ENCODE results near the gene SMIM41.
A peak's percentile ranks its signal among the peaks of the same experiment; 100 is the strongest.

The SMIM41 gene

DNA sequence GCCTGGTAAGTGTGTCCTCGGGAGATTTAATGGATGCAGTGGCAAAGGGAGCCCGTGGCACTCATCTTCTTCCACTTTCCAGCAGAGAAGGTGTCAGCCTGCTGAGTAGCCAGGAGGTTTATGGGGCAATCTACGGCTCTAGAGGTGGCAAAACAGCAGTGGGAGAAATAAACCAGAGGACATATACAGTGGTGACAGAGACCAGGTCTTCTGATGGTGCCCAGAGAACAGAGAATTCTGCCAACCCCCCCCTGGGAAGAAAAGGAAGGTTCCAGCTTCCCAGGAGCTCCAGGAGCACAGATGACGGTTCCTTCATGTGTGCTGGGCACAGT, 43.0 kb downstream of the SMIM41 start:
- DNase-seq (ENCODE audit: low read depth in 2 of 2), result no peak

- DNase-seq (ENCODE audit: low read depth in 2 of 2), result no peak
Observed at GRCh38 chr12:52122904-52123303, 43.4 kb downstream of the SMIM41 start.

- no peak for DNase-seq (ENCODE audit: low read depth in 2 of 2)
Observed at GRCh38 chr12:52123487-52124186, 44.1 kb downstream of the SMIM41 start.

DNA sequence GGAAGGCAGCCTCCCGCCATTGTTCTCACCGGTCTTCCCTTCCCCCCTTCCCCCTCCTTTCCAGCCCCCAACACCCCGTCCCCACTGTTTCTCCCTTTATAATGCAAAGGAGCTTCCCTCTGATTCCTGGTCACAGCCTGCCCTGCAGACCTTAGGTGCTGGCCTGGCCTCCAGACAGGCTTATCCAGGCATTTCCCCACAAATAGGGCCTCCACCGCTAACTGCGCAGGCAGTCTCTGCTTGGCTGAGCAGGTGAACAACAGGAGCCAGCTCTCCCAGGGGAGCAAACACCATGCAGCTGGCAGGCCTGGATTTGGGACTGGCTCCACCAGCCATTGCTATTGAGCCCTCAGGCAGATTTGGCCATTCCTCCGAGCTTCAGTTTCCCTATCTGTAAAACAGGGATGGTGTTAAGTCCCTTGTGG, 46.0 kb downstream of the SMIM41 start:
- no peak for DNase-seq (ENCODE audit: low read depth in 2 of 2)

GRCh38 chr12:52126050-52126604, 46.6 kb downstream of the SMIM41 start:
- DNase-seq (ENCODE audit: low read depth in 2 of 2), result no peak

DNA sequence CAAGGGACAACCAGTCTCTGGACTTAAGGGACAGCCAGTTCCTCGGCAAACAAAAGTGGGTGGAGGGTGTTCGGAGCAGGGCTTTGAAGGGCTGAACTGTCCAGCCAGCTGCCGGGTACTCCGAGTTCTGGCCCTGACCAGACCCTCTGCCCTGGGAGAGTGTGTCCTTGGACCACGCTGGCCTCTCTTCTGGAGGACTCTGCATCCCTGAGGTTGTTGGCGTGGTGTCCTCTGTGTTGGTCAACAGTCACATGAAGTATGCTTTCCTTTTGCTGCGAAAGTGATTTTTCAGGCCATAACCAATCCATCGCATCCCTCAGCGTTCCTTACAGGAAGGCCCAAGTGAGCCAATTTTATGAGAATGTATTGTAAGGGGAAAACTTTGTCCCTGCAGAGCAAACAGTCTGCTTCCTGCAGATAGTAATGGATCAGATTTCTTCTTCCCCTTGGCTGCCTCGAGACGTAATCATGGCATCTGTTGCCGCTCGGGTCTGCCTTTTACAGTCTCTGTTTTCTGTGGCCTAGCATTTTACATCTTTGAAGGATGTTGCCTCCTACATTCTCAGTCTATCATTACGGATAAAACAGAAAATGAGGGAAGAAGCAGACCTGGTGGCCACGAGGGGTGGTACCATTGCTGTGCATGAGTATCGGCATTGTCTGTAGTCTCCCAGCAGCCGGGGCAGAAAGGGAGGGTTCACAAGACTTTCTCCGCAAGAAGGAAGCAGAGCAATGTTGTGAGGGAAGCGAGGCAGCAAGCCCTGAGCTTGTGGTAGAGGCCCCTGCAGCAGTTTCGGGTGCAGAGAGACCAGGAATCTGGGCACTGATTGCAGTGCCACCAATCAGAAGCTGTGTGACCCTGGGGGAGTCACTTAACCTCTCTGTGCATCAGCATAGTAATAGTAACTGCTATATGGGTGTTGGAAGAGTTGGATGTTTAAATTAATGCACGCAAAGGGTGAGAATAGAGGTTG, 47.4 kb downstream of the SMIM41 start:
- DNase-seq (ENCODE audit: low read depth in 2 of 2), result no peak

- DNase-seq (ENCODE audit: low read depth in 2 of 2), result no peak
Observed at GRCh38 chr12:52127683-52128450, 48.4 kb downstream of the SMIM41 start.

- no peak for DNase-seq (ENCODE audit: low read depth in 2 of 2)
Observed at GRCh38 chr12:52130711-52131110, 51.2 kb downstream of the SMIM41 start.

DNA sequence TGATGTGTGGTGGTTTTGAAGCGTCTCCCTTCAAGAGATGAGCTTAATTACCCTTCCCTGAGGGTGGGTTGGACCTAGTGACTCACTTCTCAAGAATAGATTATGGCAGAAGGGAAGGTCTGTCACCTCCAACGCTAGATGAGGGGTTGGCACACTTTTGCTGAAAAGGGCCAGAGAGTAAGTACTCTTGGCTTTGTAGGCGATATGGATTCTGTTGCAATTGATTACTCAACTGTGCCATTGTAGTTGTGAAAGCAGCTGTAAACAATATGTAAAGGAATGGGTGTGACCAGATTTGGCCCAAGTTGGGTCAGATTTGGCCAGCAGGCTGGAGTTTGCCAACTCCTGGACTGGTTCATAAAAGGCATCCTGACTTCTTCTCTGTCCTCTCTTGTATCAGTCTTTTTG, 53.3 kb downstream of the SMIM41 start:
- no peak for DNase-seq (ENCODE audit: low read depth in 2 of 2)

DNA sequence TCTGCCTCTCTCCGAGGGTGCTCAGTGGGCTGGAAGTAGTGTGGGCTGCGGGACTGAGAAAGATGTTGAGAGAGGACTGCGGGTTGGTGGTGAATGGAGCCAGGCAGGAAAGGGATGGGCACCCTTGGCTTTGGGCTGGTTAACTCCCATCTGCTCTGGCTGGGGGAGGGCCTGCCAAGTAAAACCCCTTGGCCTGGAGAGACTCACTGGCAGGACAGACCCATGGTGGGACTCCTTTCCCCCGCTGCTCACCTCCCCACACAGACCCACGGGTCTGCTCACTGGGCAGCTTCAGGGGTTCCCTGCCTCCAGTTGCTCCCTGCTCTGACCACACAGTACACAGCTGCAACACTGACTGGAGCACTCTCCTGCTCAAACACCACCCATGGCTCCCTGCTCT, 58.2 kb downstream of the SMIM41 start:
- no peak for DNase-seq (ENCODE audit: low read depth in 2 of 2)

DNA sequence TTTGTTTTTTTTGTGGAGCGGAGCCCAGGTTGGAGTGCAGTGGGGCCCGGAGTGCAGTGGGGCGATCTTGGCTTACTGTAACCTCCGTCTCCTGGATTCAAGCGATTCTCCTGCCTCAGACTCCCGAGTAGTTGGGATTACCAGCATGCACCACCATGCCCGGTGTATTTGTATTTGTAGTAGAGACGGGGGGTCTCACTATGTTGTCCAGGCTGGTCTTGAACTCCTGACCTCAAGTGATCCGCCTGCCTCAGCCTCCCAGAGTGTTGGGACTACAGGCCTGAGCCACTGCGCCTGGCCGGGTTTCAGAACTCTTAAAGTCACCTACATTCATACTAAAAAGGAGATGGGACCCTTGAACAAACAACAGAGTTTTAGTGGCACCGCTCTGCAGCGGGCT, 59.6 kb downstream of the SMIM41 start:
- DNase-seq (ENCODE audit: low read depth in 2 of 2), result no peak

GRCh38 chr12:52139579-52140062, 60.1 kb downstream of the SMIM41 start:
- DNase-seq (ENCODE audit: low read depth in 2 of 2), result peak in 1 of 2 donors; percentile 24

GRCh38 chr12:52141306-52141705, 61.8 kb downstream of the SMIM41 start:
- no peak for DNase-seq (ENCODE audit: low read depth in 2 of 2)

GRCh38 chr12:52141875-52142274, 62.4 kb downstream of the SMIM41 start:
- DNase-seq (ENCODE audit: low read depth in 2 of 2), result no peak

DNA sequence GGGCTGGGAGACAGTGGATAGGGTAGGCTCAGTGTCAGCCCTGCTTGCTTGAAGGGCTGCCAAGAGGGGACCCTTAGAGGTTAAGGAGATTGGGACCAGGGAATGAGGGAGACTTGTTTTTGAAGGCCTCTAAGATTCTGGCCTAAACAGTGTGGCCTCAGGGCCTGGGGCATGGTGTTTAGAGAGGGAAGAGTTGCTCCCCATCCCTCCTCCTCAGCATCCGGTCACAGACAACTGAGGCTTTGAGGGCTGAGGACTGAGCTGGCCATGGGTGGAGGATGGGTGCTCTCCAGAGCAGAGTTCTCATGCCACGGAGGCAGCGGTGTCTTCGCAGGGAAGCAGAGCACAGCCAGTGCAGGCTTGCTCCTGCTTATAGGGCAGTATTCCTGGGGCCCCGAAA, 62.9 kb downstream of the SMIM41 start:
- DNase-seq (ENCODE audit: low read depth in 2 of 2), result no peak

GRCh38 chr12:52144512-52145227, 65.2 kb downstream of the SMIM41 start:
- DNase-seq (ENCODE audit: low read depth in 2 of 2), result no peak

- no peak for DNase-seq (ENCODE audit: low read depth in 2 of 2)
Observed at GRCh38 chr12:52145228-52146088, 66.0 kb downstream of the SMIM41 start.

- no peak for DNase-seq (ENCODE audit: low read depth in 2 of 2)
Observed at GRCh38 chr12:52146089-52146821, 66.8 kb downstream of the SMIM41 start.

- DNase-seq (ENCODE audit: low read depth in 2 of 2), result no peak
Observed at GRCh38 chr12:52146822-52147366, 67.4 kb downstream of the SMIM41 start.
